Osteoblast (primary cell): Measurements from ENCODE around the gene GHRH. TPM values are rescaled to one million over a fixed set of nuclear protein-coding genes. Genes with fewer than 3 reads are reported as not detected.

Experiments used
- DNase-seq: peaks from one replicate; pipeline ENCODE4 v3.0.0; 2011; ENCODE audit warnings: low spot score, mixed read lengths; ENCODE audit not compliant: insufficient read length; ENCODE audit errors: missing footprints
- H2AFZ ChIP-seq: 2 replicates; pipeline ENCODE4 v1.6.0; 2011; ENCODE audit warnings: mild to moderate bottlenecking, low read length
- H3K27ac ChIP-seq: 2 replicates; pipeline ENCODE4 v1.5.1; 2011; ENCODE audit warnings: mild to moderate bottlenecking, low read depth, low read length, moderate library complexity
- H3K27me3 ChIP-seq: 2 replicates; pipeline ENCODE4 v1.6.0; 2012; ENCODE audit warnings: mild to moderate bottlenecking, control low read depth, inconsistent platforms, low read length, moderate library complexity; ENCODE audit not compliant: insufficient read depth
- H3K36me3 ChIP-seq: 2 replicates; pipeline ENCODE4 v1.5.1; 2011; ENCODE audit warnings: mild to moderate bottlenecking, low read length, control low read depth, moderate library complexity; ENCODE audit not compliant: insufficient read depth
- H3K4me1 ChIP-seq: 2 replicates; pipeline ENCODE4 v1.5.1; 2011; ENCODE audit warnings: mild to moderate bottlenecking, low read length, control low read depth, moderate library complexity; ENCODE audit not compliant: insufficient read depth
- H3K4me2 ChIP-seq: 2 replicates; pipeline ENCODE4 v1.6.0; 2011; ENCODE audit warnings: mild to moderate bottlenecking, low read length; ENCODE audit not compliant: insufficient read depth
- H3K4me3 ChIP-seq: fragments of 200-600 bp; sonication (generic); 3 replicates; pipeline ENCODE4 v1.5.1; 2012; ENCODE audit warnings: mild to moderate bottlenecking, low read length, inconsistent platforms; ENCODE audit not compliant: insufficient read depth
- H3K79me2 ChIP-seq: 2 replicates; pipeline ENCODE4 v1.6.0; 2012; ENCODE audit warnings: mild to moderate bottlenecking, low read length, control low read depth, inconsistent platforms; ENCODE audit not compliant: insufficient read depth
- H3K9me3 ChIP-seq: 2 replicates; pipeline ENCODE4 v1.5.1; 2011; ENCODE audit warnings: low read depth, low read length, control low read depth
- H4K20me1 ChIP-seq: 2 replicates; pipeline ENCODE4 v1.6.0; 2012; ENCODE audit warnings: mild to moderate bottlenecking, low read length, control low read depth; ENCODE audit not compliant: insufficient read depth
- total RNA-seq: library from RNA; depleted of rRNA; stranded (reverse); fragments of >200 nt; gene quantifications from 2 replicates; pipeline ENCODE4 v1.2.3, GENCODE V29; 2012
- TF ChIP-seq, protein P1 (sequence below): IDR thresholded peaks from 2 replicates; pipeline ENCODE4 v1.5.1; 2011; ENCODE audit warnings: mild to moderate bottlenecking, low read depth, low read length, moderate library complexity; ENCODE audit errors: extremely low read depth

GHRH gene
- total RNA-seq, 1 donor = not detected

DNA sequence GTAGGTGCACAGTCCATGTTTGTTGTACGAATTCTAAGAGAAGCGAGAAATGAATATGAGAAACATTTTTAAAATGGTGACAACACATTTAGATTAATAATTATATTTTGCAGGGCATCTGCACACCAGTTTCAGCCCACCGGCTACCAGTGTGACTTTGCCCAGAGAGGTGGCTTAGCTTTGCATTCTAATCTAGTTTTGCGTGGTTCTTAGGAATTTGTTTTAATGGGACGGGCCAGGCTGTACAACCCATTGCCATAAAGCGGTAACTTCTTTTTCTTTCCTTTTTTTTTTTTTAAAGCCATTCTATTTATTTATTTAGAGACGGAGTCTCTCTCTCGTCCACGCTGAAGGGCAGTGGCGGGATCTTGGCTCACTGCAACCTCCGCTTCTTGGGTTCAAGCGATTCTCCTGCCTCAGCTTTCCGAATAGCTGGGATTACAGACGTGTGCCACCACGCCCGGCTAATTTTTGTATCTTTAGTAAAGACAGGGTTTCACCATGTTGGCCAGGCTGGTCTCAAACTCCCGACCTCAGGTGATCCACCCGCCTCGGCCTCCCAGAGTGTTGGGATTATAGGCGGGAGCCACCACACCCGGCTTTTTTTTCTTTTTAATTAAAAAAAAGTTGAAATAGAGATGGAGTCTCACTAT lies 28.7 kb upstream of the GHRH start:
- Histone ChIP-seq H4K20me1 (no peaks in the 10 kb centered on the region), H3K36me3 (peaks cover 6% of the 10 kb centered on the region), H3K4me1 (peaks cover 24% of the 10 kb centered on the region), H3K9me3 (no peaks in the 10 kb centered on the region), H3K4me2 (peak overlapping the region; percentile 89), H2AFZ (peak overlapping the region; percentile 80), H3K79me2 (peaks cover 46% of the 10 kb centered on the region), H3K27me3 (no peaks in the 10 kb centered on the region), H3K27ac (peak overlapping the region; percentile 99), H3K4me3 (peak overlapping the region; percentile 96)
- no peak for DNase-seq
- TF ChIP-seq, protein P1, sequence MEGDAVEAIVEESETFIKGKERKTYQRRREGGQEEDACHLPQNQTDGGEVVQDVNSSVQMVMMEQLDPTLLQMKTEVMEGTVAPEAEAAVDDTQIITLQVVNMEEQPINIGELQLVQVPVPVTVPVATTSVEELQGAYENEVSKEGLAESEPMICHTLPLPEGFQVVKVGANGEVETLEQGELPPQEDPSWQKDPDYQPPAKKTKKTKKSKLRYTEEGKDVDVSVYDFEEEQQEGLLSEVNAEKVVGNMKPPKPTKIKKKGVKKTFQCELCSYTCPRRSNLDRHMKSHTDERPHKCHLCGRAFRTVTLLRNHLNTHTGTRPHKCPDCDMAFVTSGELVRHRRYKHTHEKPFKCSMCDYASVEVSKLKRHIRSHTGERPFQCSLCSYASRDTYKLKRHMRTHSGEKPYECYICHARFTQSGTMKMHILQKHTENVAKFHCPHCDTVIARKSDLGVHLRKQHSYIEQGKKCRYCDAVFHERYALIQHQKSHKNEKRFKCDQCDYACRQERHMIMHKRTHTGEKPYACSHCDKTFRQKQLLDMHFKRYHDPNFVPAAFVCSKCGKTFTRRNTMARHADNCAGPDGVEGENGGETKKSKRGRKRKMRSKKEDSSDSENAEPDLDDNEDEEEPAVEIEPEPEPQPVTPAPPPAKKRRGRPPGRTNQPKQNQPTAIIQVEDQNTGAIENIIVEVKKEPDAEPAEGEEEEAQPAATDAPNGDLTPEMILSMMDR = no peak

DNA sequence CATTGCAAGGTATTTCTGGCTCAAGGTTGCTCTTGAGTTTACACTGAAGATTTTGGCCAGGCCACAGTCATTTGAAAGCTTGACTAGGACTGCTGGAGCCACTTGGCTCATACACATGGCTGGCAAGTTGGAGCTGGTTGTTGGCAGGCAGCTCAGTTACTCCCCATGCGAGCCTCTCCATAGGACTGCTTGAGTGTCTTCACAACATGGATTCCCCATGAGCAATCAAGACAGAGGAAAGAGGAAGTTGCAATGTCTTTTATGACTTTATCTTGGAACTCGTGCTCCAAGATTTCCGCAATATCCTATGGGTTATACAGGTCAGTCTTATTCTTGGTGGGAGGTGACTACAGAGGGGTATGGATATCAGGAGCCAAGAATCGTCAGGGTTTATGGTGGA lies 26.5 kb upstream of the GHRH start:
- Histone ChIP-seq H3K27me3 (no peaks in the 10 kb centered on the region), H3K27ac (no peak overlapping the region), H2AFZ (no peak overlapping the region), H3K4me1 (peaks cover 8% of the 10 kb centered on the region), H3K9me3 (no peaks in the 10 kb centered on the region), H3K4me3 (no peak overlapping the region), H4K20me1 (no peaks in the 10 kb centered on the region), H3K79me2 (peaks cover 38% of the 10 kb centered on the region), H3K36me3 (peaks cover 6% of the 10 kb centered on the region), H3K4me2 (no peak overlapping the region)
- no peak for DNase-seq
- TF ChIP-seq, protein P1 = no peak

DNA sequence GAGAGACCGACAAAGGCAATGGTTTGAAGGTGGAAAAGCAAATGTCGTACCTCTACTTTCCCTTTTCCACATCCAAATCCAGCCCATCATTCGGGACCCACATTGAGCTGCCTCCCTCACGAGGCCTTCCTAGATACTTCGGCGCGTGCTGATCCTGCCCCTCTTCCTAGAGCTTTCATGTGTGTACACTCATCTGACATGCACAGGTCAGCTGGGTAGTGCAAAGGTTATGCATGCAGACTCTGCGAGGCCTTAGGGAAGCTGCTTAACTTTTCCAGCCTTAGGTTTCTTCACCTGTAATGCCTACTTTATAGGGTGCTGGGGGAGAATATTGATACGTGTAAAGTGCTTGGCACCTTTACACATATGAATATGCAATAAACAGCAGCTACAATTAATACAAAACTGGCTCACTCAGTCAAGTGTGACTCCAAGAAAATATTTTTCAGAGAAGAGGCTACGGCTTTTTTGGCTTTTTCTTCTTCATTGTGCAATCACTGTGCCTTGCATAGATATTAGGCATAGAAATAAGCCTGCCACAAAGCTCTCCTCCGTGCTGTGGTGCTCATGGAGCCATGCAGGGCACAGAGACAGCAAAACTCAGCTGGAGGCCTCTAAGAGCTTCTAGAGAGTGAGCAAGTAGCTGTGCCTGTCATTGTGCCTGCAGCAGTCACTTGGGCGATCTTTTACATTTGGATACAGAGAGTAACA lies 24.2 kb upstream of the GHRH start:
- H3K27me3 ChIP-seq = no peaks in the 10 kb centered on the region
- peaks cover 15% of the 10 kb centered on the region for H3K79me2 ChIP-seq
- no peak for DNase-seq
- H4K20me1 ChIP-seq = no peaks in the 10 kb centered on the region
- H3K27ac ChIP-seq = no peak overlapping the region
- H3K4me1 ChIP-seq = peaks cover 10% of the 10 kb centered on the region
- H3K9me3 ChIP-seq = no peaks in the 10 kb centered on the region
- no peak overlapping the region for H2AFZ ChIP-seq
- H3K4me3 ChIP-seq = no peak overlapping the region
- no peak overlapping the region for H3K4me2 ChIP-seq
- H3K36me3 ChIP-seq = no peaks in the 10 kb centered on the region
- TF ChIP-seq, protein P1 = no peak

DNA sequence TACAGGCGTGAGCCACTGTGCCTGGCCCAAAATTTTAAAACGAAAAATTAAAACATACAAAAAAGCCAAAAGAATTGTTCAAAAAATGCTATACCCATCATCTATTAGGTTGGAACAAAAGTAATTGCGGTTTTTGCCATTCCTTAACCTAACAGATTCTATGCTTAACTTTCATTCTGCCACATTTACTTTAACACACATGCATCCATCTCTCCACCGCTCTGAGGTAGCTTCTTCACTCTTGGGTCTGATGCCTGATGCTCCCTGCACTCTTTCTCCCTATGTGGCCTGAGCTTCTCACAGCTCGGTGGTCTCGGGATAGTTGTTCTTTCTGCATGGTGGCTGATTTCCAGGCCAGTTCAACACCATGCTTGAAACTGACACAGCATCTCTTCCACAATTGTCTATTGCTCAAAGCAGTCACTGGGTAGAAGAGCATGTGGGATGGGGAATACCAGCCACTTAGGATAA lies 23.1 kb upstream of the GHRH start:
- TF ChIP-seq, protein P1 = no peak
- no peak overlapping the region for H3K4me3 ChIP-seq

More for the DNA sequence above, 23.1 kb upstream of the GHRH start:
- Histone ChIP-seq H4K20me1 (no peaks in the 10 kb centered on the region), H2AFZ (no peak overlapping the region), H3K36me3 (no peaks in the 10 kb centered on the region), H3K9me3 (no peaks in the 10 kb centered on the region), H3K4me2 (no peak overlapping the region), H3K79me2 (peaks cover 4% of the 10 kb centered on the region), H3K27me3 (peaks cover 5% of the 10 kb centered on the region), H3K4me1 (peaks cover 3% of the 10 kb centered on the region), H3K27ac (no peak overlapping the region)
- DNase-seq = no peak
